Measurements from ENCODE around the gene SMARCAL1. TPM values are rescaled to one million over a fixed set of nuclear protein-coding genes. Genes with fewer than 3 reads are reported as not detected.

SMARCAL1 gene
- 10 to 100 TPM; 12.1 to 16.0 TPM for total RNA-seq

GRCh38 chr2:216412022-216412999, at the start of gene SMARCAL1:
Gene SMARCAL1 (plus strand): TSS chr2:216412484. CDS start chr2:216414705, 2,221 bp downstream.
- TF ChIP-seq CTCF (IDR thresholded peaks at IDR 0.05), result no peak
- Histone ChIP-seq H3K27ac (peak within 1 kb of the TSS; percentile 96 to 98), H3K36me3 (peaks cover 7% of the 10 kb centered on the region), H3K4me1 (peaks cover 0 to 16% of the 10 kb centered on the region in 2 donors), H3K27me3 (no peaks in the 10 kb centered on the region), H3K4me3 (peak within 1 kb of the TSS; percentile 70 to 75), H3K9me3 (no peaks in the 10 kb centered on the region)
- peak; percentile 99 for DNase-seq (ENCODE audit: low spot score)

GRCh38 chr2:216362730-216363129, 49.6 kb upstream of the SMARCAL1 start:
- no peak for TF ChIP-seq CTCF (IDR thresholded peaks at IDR 0.05)
- Histone ChIP-seq H3K4me3 (no peak overlapping the region), H3K27me3 (no peaks in the 10 kb centered on the region), H3K36me3 (no peaks in the 10 kb centered on the region), H3K4me1 (no peaks in the 10 kb centered on the region), H3K27ac (no peak overlapping the region), H3K9me3 (no peaks in the 10 kb centered on the region)
- DNase-seq (ENCODE audit: low spot score), result no peak

GRCh38 chr2:216363221-216363620, 49.1 kb upstream of the SMARCAL1 start:
- Histone ChIP-seq H3K36me3 (no peaks in the 10 kb centered on the region), H3K4me3 (no peak overlapping the region), H3K9me3 (no peaks in the 10 kb centered on the region), H3K27me3 (no peaks in the 10 kb centered on the region), H3K27ac (no peak overlapping the region), H3K4me1 (no peaks in the 10 kb centered on the region)
- no peak for TF ChIP-seq CTCF (IDR thresholded peaks at IDR 0.05)
- DNase-seq (ENCODE audit: low spot score), result no peak

- Histone ChIP-seq H3K27ac (no peak overlapping the region), H3K36me3 (no peaks in the 10 kb centered on the region), H3K27me3 (peaks cover 0 to under 1% of the 10 kb centered on the region in 2 donors), H3K4me3 (no peak overlapping the region), H3K9me3 (no peaks in the 10 kb centered on the region), H3K4me1 (no peaks in the 10 kb centered on the region)
- no peak for DNase-seq (ENCODE audit: low spot score)
- no peak for TF ChIP-seq CTCF (IDR thresholded peaks at IDR 0.05)
Observed at GRCh38 chr2:216365518-216365917, 46.8 kb upstream of the SMARCAL1 start.

GRCh38 chr2:216366777-216367471, 45.4 kb upstream of the SMARCAL1 start:
- no peak for TF ChIP-seq CTCF (IDR thresholded peaks at IDR 0.05)
- DNase-seq (ENCODE audit: low spot score), result no peak
- Histone ChIP-seq H3K27ac (no peak overlapping the region), H3K27me3 (peaks cover 4 to 15% of the 10 kb centered on the region in 2 donors), H3K36me3 (no peaks in the 10 kb centered on the region), H3K4me1 (peaks cover 0 to 12% of the 10 kb centered on the region in 2 donors), H3K9me3 (no peaks in the 10 kb centered on the region), H3K4me3 (no peak overlapping the region)

Data from right atrium auricular region (tissue), 2 donors.